HCT116 (cell line): Measurements from ENCODE around the gene ADORA2B.

ENCODE experiments used
- POLR2A ChIP-seq: IDR thresholded peaks from 2 replicates; pipeline ENCODE4 v1.7.0; 2011; ENCODE audit warnings: borderline replicate concordance; ENCODE audit not compliant: insufficient read depth, insufficient read length; ENCODE audit errors: extremely low read depth
- ZNF274 ChIP-seq: fragments of 200-500 bp; sonication (Bioruptor generic); IDR thresholded peaks from 2 replicates; pipeline ENCODE4 v1.6.1; 2014; ENCODE audit warnings: mild to moderate bottlenecking, low read depth, low read length, inconsistent platforms
- TF ChIP-seq, protein P1 (sequence below), 3 experiments: fragments of 200-600 bp in 1 of 3; sonication (generic) in 1 of 3; IDR thresholded peaks in 2 of 3; conservative IDR thresholded peaks in 1 of 3; 2 replicates each; pipeline ENCODE4 v1.5.1; 2012 to 2017; ENCODE audit warnings: low read depth in 2 of 3, low read length in 2 of 3, antibody characterized with exemption in 1 of 3, borderline replicate concordance in 1 of 3, control low read depth in 1 of 3, mild to moderate bottlenecking in 1 of 3, mixed read lengths in 1 of 3, mixed run types in 1 of 3, moderate library complexity in 1 of 3; ENCODE audit not compliant: insufficient read depth in 1 of 3

DNA sequence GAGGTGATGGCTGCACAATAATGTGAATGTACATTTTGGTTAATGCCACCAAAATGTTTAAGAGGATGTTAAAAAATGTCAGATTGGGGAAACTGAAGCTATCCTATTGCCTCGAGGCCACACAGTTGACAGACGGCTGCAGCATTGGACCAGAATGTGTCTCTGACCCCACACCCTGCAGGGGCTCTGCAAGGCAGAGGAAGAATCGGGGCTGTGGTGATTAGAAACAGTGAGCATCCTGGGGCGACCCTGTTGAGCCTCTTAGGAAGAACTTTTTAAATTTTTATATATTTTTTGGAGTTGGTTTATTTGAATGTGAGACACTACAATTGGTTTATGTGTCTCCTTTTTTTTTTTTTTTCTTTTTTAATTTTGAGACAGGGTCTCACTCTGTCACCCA, 15.0 kb upstream of the ADORA2B start:
- TF ChIP-seq ZNF274 (no peak), POLR2A (no peak)
- TF ChIP-seq, protein P1, sequence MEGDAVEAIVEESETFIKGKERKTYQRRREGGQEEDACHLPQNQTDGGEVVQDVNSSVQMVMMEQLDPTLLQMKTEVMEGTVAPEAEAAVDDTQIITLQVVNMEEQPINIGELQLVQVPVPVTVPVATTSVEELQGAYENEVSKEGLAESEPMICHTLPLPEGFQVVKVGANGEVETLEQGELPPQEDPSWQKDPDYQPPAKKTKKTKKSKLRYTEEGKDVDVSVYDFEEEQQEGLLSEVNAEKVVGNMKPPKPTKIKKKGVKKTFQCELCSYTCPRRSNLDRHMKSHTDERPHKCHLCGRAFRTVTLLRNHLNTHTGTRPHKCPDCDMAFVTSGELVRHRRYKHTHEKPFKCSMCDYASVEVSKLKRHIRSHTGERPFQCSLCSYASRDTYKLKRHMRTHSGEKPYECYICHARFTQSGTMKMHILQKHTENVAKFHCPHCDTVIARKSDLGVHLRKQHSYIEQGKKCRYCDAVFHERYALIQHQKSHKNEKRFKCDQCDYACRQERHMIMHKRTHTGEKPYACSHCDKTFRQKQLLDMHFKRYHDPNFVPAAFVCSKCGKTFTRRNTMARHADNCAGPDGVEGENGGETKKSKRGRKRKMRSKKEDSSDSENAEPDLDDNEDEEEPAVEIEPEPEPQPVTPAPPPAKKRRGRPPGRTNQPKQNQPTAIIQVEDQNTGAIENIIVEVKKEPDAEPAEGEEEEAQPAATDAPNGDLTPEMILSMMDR (IDR thresholded peaks at IDR 0.05 in 2 of 3, conservative IDR thresholded peaks at IDR 0.05 in 1 of 3; ENCODE audit: borderline replicate concordance in 1 of 3, insufficient read depth in 1 of 3, low read depth in 2 of 3, low read length in 2 of 3), result no peak
